HCT116 (cell line): ENCODE results near the gene COMMD9. TPM values are rescaled to one million over a fixed set of nuclear protein-coding genes. Genes with fewer than 3 reads are reported as not detected.

Experiments
- ATAC-seq: fragments of 200-7000 bp; cut with Tn5 transposase; 2 replicates; pipeline ENCODE4 v1.9.1; 2020; ENCODE audit warnings: mild to moderate bottlenecking, moderate library complexity
- BruUV-seq: library from RNA; stranded (reverse); fragments of 400-500 nt; replicated peaks from 2 replicates; lab custom pipeline; 2021; lab: Mats Ljungman, UMichigan
- CTCF ChIA-PET: fragments of 300-600 bp; sonication (Branson Sonifier 250); formaldehyde crosslinking; loops from one replicate; lab custom pipeline; 2021; ENCODE audit warnings: antibody characterized with exemption; lab: Charles Lee
- POLR2A ChIA-PET: fragments of 300-600, 350-600 bp; sonication (Branson Sonifier 250); formaldehyde crosslinking; loops from one replicate; lab custom pipeline; 2021; ENCODE audit warnings: antibody characterized with exemption; lab: Charles Lee
- RAD21 ChIA-PET, 2 experiments: fragments of 300-600 bp; sonication (Branson Sonifier 250); formaldehyde crosslinking; loops; one replicate each; lab custom pipeline; 2023; ENCODE audit warnings: low total read pairs in 2 of 2; ENCODE audit not compliant: uncharacterized antibody in 2 of 2, unreplicated experiment in 2 of 2, low non-redundant PET in 1 of 2; lab: Charles Lee
- DNase-seq: peaks from one replicate; pipeline ENCODE4 v3.0.0-alpha.2; 2010; ENCODE audit warnings: low read depth, low spot score
- H2AFZ ChIP-seq: fragments of 200-600 bp; shearing (Covaris generic), sonication (generic); 2 replicates; pipeline ENCODE4 v1.6.1; 2017; ENCODE audit warnings: low read depth, mixed run types, mixed read lengths, antibody characterized with exemption, low read length; ENCODE audit not compliant: poor library complexity, severe bottlenecking
- H3K27ac ChIP-seq: 2 replicates; pipeline ENCODE4 v1.5.1; 2012; ENCODE audit warnings: low read depth, low read length
- H3K27me3 ChIP-seq: fragments of 200-600 bp; sonication (generic); 2 replicates; pipeline ENCODE4 v1.6.1; 2016; ENCODE audit warnings: mixed run types, low read length, mixed read lengths; ENCODE audit not compliant: insufficient read depth
- H3K36me3 ChIP-seq, 2 experiments: fragments of 200-500 bp in 1 of 2; fragments of 200-600 bp in 1 of 2; sonication (Bioruptor generic) in 1 of 2; sonication (generic) in 1 of 2; 2 replicates each; pipeline versions ENCODE4 v1.5.1 to v1.6.1; 2014 to 2016; ENCODE audit warnings: low read length in 2 of 2, inconsistent platforms in 1 of 2, mixed read lengths in 1 of 2, mixed run types in 1 of 2; ENCODE audit not compliant: insufficient read depth in 2 of 2, control insufficient read depth in 1 of 2
- H3K4me1 ChIP-seq, 2 experiments: fragments of 200-600 bp in 1 of 2; sonication (generic) in 1 of 2; 2 replicates each; pipeline versions ENCODE4 v1.5.1 to v1.6.1; 2012 to 2017; ENCODE audit warnings: low read length in 2 of 2, inconsistent platforms in 1 of 2, mild to moderate bottlenecking in 1 of 2, mixed read lengths in 1 of 2, mixed run types in 1 of 2, moderate library complexity in 1 of 2; ENCODE audit not compliant: insufficient read depth in 2 of 2, control insufficient read depth in 1 of 2
- H3K4me2 ChIP-seq: fragments of 200-600 bp; sonication (generic); 2 replicates; pipeline ENCODE4 v1.6.1; 2017; ENCODE audit warnings: mixed run types, low read length, mixed read lengths
- H3K4me3 ChIP-seq, 2 experiments: fragments of 200-600 bp in 1 of 2; sonication (generic) in 1 of 2; replicated peaks in 1 of 2; 2 replicates each; pipeline ENCODE4 v1.5.1; 2011 to 2016; ENCODE audit warnings: low read length in 2 of 2, control low read depth in 1 of 2, low read depth in 1 of 2, mild to moderate bottlenecking in 1 of 2, mixed read lengths in 1 of 2, mixed run types in 1 of 2
- H3K79me2 ChIP-seq: fragments of 200-600 bp; sonication (generic); 2 replicates; pipeline ENCODE4 v1.6.1; 2017; ENCODE audit warnings: mild to moderate bottlenecking, mixed run types, low read length, moderate library complexity, mixed read lengths; ENCODE audit not compliant: insufficient read depth
- H3K9ac ChIP-seq: fragments of 200-600 bp; sonication (generic); 2 replicates; pipeline ENCODE4 v1.6.1; 2016; ENCODE audit warnings: low read length, mixed read lengths
- H3K9me2 ChIP-seq: fragments of 200-600 bp; sonication (generic), shearing (Covaris generic); 2 replicates; pipeline ENCODE4 v1.6.1; 2017; ENCODE audit warnings: mixed run types, mild to moderate bottlenecking, moderate library complexity; ENCODE audit not compliant: insufficient read depth
- H3K9me3 ChIP-seq, 2 experiments: fragments of 200-500 bp in 1 of 2; fragments of 200-600 bp in 1 of 2; sonication (Bioruptor generic) in 1 of 2; sonication (generic) in 1 of 2; 2 replicates each; pipeline ENCODE4 v1.6.1; 2014 to 2017; ENCODE audit warnings: low read length in 2 of 2, mixed read lengths in 2 of 2, inconsistent platforms in 1 of 2, low read depth in 1 of 2, mild to moderate bottlenecking in 1 of 2, mixed run types in 1 of 2, moderate library complexity in 1 of 2; ENCODE audit not compliant: control insufficient read depth in 1 of 2, insufficient read depth in 1 of 2
- H4K20me1 ChIP-seq: fragments of 200-600 bp; sonication (generic), shearing (Covaris generic); 2 replicates; pipeline ENCODE4 v1.6.1; 2017; ENCODE audit warnings: mixed run types, mild to moderate bottlenecking, moderate library complexity; ENCODE audit not compliant: insufficient read depth
- CBX3 ChIP-seq: IDR thresholded peaks from 2 replicates; pipeline ENCODE4 v1.6.1; 2012; ENCODE audit warnings: low read depth
- EGR1 ChIP-seq: IDR thresholded peaks from 2 replicates; pipeline ENCODE4 v1.6.1; 2012; ENCODE audit warnings: low read depth
- ELF1 ChIP-seq: IDR thresholded peaks from 2 replicates; pipeline ENCODE4 v1.6.1; 2012; ENCODE audit warnings: low read depth, borderline replicate concordance
- EZH2 ChIP-seq: fragments of 200-600 bp; sonication (generic); IDR thresholded peaks from 2 replicates; pipeline ENCODE4 v1.6.1; 2017; ENCODE audit warnings: antibody characterized with exemption, mixed run types
- FOSL1 ChIP-seq: IDR thresholded peaks from 2 replicates; pipeline ENCODE4 v1.6.1; 2012; ENCODE audit warnings: low read depth
- JUND ChIP-seq: IDR thresholded peaks from 2 replicates; pipeline ENCODE4 v1.6.1; 2012
- POLR2A ChIP-seq: IDR thresholded peaks from 2 replicates; pipeline ENCODE4 v1.7.0; 2011; ENCODE audit warnings: borderline replicate concordance; ENCODE audit not compliant: insufficient read depth, insufficient read length; ENCODE audit errors: extremely low read depth
- RAD21 ChIP-seq: IDR thresholded peaks from 2 replicates; pipeline ENCODE4 v1.6.1; 2012; ENCODE audit warnings: low read depth, mild to moderate bottlenecking
- SIN3A ChIP-seq: IDR thresholded peaks from 2 replicates; pipeline ENCODE4 v1.6.1; 2012; ENCODE audit warnings: low read depth
- SP1 ChIP-seq: IDR thresholded peaks from 2 replicates; pipeline ENCODE4 v1.6.1; 2012; ENCODE audit warnings: low read depth
- SRF ChIP-seq: IDR thresholded peaks from 2 replicates; pipeline ENCODE4 v1.6.1; 2012; ENCODE audit warnings: low read depth
- intact Hi-C: fragments of 100-400 bp; cut with micrococcal nuclease; formaldehyde crosslinking; loops from 2 replicates; pipeline ENCODE4 v1.10.0; 2022
- total RNA-seq: library from RNA; stranded (reverse); gene quantifications from one replicate; pipeline ENCODE4 v1.2.1, GENCODE V29; 2021; ENCODE audit not compliant: unreplicated experiment
- TF ChIP-seq, protein P1 (sequence below): IDR thresholded peaks from 2 replicates; pipeline ENCODE4 v1.6.1; 2012
- TF ChIP-seq, protein P2 (sequence below): IDR thresholded peaks from 2 replicates; pipeline ENCODE4 v1.6.1; 2012
- TF ChIP-seq, protein P3 (sequence below): IDR thresholded peaks from 2 replicates; pipeline ENCODE4 v1.6.1; 2012; ENCODE audit warnings: low read depth
- TF ChIP-seq, protein P4 (sequence below): IDR thresholded peaks from 2 replicates; pipeline ENCODE4 v1.6.1; 2011; ENCODE audit warnings: mild to moderate bottlenecking, low read length, moderate library complexity; ENCODE audit not compliant: insufficient replicate concordance; ENCODE audit errors: extremely low read depth

The COMMD9 gene
- total RNA-seq, 1 experiment from 2014 or later: 33.3 TPM

DNA sequence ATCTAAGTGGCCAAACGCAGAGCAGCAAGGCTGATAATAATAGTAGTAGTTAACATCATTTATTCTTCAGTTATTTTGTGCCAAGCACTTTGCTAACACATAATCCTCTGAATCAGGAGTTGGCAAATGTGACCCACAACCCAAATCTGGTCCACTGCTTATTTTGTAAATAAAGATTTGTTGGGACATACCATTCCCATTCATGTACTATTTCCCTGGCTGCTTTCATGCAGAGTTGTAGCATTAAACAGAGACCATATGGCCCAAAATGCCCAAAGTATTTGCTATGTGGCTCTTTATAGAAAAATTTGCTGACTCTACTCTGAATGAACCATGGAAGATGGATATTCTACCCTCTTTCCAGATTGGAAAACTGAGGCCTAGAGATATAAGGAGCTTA lies 50.3 kb downstream of the COMMD9 start:
- Histone ChIP-seq H3K27ac (no peak overlapping the region), H3K9ac (no peak overlapping the region), H3K9me3 (no peaks in the 10 kb centered on the region), H3K4me1 (peaks cover 8 to 17% of the 10 kb centered on the region in 2 experiments), H3K27me3 (no peaks in the 10 kb centered on the region), H3K9me2 (no peaks in the 10 kb centered on the region; the same call in 1 of the 2 replicates), H3K36me3 (no peaks in the 10 kb centered on the region), H3K4me3 (no peak overlapping the region), H4K20me1 (no peaks in the 10 kb centered on the region), H3K4me2 (no peak overlapping the region), H2AFZ (no peak overlapping the region), H3K79me2 (no peaks in the 10 kb centered on the region)
- ATAC-seq (no peak), DNase-seq (no peak)
- CTCF ChIA-PET: no interaction called here
- BruUV-seq: no TSS peak
- POLR2A ChIA-PET: no interaction called here
- intact Hi-C loops: no loop called here
- TF ChIP-seq EGR1: no peak
- TF ChIP-seq, protein P1, sequence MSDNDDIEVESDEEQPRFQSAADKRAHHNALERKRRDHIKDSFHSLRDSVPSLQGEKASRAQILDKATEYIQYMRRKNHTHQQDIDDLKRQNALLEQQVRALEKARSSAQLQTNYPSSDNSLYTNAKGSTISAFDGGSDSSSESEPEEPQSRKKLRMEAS: no peak
- TF ChIP-seq, protein P2, sequence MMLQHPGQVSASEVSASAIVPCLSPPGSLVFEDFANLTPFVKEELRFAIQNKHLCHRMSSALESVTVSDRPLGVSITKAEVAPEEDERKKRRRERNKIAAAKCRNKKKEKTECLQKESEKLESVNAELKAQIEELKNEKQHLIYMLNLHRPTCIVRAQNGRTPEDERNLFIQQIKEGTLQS: no peak
- no peak for TF ChIP-seq SP1
- no peak for TF ChIP-seq FOSL1
- TF ChIP-seq RAD21: no peak
- RAD21 ChIA-PET: no interaction called here

DNA sequence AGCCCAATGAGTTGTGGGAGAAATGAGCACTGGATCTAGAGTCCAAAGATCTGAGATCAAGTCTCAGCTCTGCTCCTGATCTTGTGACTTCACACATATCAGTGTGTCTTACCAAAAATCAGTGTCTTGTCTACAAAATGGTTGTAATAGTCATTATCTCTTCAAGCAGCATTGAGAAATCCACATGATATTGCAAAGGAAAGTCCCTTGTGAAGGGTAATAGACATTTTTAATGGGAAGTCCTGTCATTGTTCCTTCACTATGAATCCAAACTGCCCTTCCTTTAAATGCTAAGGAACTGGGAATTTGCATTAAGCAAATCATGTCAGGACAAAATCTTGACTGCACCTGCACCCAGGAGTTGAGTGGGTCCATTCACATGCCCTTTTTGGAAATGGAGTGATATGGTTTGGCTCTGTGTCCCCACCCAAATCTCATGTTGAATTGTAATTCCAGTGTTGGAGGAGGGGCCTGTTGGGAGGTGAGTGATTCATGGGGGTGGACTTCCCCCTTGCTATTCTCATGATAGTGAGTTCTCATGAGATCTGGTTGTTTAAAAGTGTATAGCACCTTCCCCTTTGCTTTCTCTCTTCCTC lies 51.1 kb downstream of the COMMD9 start:
- Histone ChIP-seq H3K4me3 (no peak overlapping the region), H3K9me2 (no peaks in the 10 kb centered on the region; the same call in 1 of the 2 replicates), H3K9ac (no peak overlapping the region), H3K27me3 (no peaks in the 10 kb centered on the region), H3K9me3 (no peaks in the 10 kb centered on the region), H3K36me3 (no peaks in the 10 kb centered on the region), H4K20me1 (no peaks in the 10 kb centered on the region), H2AFZ (no peak overlapping the region), H3K27ac (no peak overlapping the region), H3K4me2 (no peak overlapping the region), H3K79me2 (no peaks in the 10 kb centered on the region), H3K4me1 (peaks cover 12 to 18% of the 10 kb centered on the region in 2 experiments)
- ChIA-PET POLR2A (no interaction called here), CTCF (no interaction called here), RAD21 (no interaction called here)
- ATAC-seq (no peak), DNase-seq (no peak)
- intact Hi-C loops: no loop called here
- no TSS peak for BruUV-seq
- TF ChIP-seq ELF1: no peak
- TF ChIP-seq, protein P2: no peak
- TF ChIP-seq, protein P1: no peak
- TF ChIP-seq, protein P3, sequence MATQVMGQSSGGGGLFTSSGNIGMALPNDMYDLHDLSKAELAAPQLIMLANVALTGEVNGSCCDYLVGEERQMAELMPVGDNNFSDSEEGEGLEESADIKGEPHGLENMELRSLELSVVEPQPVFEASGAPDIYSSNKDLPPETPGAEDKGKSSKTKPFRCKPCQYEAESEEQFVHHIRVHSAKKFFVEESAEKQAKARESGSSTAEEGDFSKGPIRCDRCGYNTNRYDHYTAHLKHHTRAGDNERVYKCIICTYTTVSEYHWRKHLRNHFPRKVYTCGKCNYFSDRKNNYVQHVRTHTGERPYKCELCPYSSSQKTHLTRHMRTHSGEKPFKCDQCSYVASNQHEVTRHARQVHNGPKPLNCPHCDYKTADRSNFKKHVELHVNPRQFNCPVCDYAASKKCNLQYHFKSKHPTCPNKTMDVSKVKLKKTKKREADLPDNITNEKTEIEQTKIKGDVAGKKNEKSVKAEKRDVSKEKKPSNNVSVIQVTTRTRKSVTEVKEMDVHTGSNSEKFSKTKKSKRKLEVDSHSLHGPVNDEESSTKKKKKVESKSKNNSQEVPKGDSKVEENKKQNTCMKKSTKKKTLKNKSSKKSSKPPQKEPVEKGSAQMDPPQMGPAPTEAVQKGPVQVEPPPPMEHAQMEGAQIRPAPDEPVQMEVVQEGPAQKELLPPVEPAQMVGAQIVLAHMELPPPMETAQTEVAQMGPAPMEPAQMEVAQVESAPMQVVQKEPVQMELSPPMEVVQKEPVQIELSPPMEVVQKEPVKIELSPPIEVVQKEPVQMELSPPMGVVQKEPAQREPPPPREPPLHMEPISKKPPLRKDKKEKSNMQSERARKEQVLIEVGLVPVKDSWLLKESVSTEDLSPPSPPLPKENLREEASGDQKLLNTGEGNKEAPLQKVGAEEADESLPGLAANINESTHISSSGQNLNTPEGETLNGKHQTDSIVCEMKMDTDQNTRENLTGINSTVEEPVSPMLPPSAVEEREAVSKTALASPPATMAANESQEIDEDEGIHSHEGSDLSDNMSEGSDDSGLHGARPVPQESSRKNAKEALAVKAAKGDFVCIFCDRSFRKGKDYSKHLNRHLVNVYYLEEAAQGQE: no peak
- TF ChIP-seq, protein P4, sequence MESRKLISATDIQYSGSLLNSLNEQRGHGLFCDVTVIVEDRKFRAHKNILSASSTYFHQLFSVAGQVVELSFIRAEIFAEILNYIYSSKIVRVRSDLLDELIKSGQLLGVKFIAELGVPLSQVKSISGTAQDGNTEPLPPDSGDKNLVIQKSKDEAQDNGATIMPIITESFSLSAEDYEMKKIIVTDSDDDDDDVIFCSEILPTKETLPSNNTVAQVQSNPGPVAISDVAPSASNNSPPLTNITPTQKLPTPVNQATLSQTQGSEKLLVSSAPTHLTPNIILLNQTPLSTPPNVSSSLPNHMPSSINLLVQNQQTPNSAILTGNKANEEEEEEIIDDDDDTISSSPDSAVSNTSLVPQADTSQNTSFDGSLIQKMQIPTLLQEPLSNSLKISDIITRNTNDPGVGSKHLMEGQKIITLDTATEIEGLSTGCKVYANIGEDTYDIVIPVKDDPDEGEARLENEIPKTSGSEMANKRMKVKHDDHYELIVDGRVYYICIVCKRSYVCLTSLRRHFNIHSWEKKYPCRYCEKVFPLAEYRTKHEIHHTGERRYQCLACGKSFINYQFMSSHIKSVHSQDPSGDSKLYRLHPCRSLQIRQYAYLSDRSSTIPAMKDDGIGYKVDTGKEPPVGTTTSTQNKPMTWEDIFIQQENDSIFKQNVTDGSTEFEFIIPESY: no peak
- no peak for TF ChIP-seq EZH2
- TF ChIP-seq SRF: no peak
- no peak for TF ChIP-seq JUND
- TF ChIP-seq SIN3A: no peak
- TF ChIP-seq CBX3: no peak
- TF ChIP-seq FOSL1: no peak
- no peak for TF ChIP-seq EGR1
- TF ChIP-seq POLR2A: no peak
